UCSD-AML1 (cell line): Measurements from ENCODE around the gene SMO.
"Not testable (repeated sequence)": the region's sequence is repeated elsewhere in the genome, so short reads cannot be mapped to it uniquely, and the experiment has no call there.

Experiments
- DNase-seq: peaks from one replicate; lab custom pipeline; 2025; ENCODE audit not compliant: unreplicated experiment; lab: John Stamatoyannopoulos, UW

Gene SMO

GRCh38 chr7:129208667-129209066 is 20.2 kb downstream of the SMO start:
- no peak for DNase-seq

- no peak for DNase-seq
Measured at GRCh38 chr7:129209067-129209926, 20.9 kb downstream of the SMO start.

GRCh38 chr7:129210256-129210988 is 22.0 kb downstream of the SMO start:
- peak; percentile 48 for DNase-seq

GRCh38 chr7:129210989-129211312 is 22.5 kb downstream of the SMO start:
- DNase-seq: no peak

GRCh38 chr7:129212126-129212525 is 23.7 kb downstream of the SMO start:
- DNase-seq: no peak

GRCh38 chr7:129212596-129212995 is 24.2 kb downstream of the SMO start:
- no peak for DNase-seq

- DNase-seq: no peak
Measured at GRCh38 chr7:129213828-129214227, 25.4 kb downstream of the SMO start.

GRCh38 chr7:129215691-129216090 is 27.3 kb downstream of the SMO start:
- not testable (repeated sequence) for DNase-seq

- not testable (repeated sequence) for DNase-seq
Measured at GRCh38 chr7:129216101-129216715, 27.8 kb downstream of the SMO start.

- not testable (repeated sequence) for DNase-seq
Measured at GRCh38 chr7:129216821-129217416, 28.5 kb downstream of the SMO start.

- DNase-seq: peak; percentile 47
Measured at GRCh38 chr7:129218514-129219062, 30.2 kb downstream of the SMO start.

- not testable (repeated sequence) for DNase-seq
Measured at GRCh38 chr7:129219166-129219565, 30.7 kb downstream of the SMO start.

GRCh38 chr7:129222064-129222463 is 33.6 kb downstream of the SMO start:
- no peak for DNase-seq

- peak; percentile 93 for DNase-seq
Measured at GRCh38 chr7:129224251-129225205, 36.1 kb downstream of the SMO start, which contains the start of gene AHCYL2. Gene AHCYL2, plus strand, starts transcription at chr7:129225030.

- DNase-seq: peak; percentile 43
Measured at GRCh38 chr7:129225206-129225930, 36.9 kb downstream of the SMO start.

- DNase-seq: no peak
Measured at GRCh38 chr7:129225931-129226572, 37.6 kb downstream of the SMO start.

- DNase-seq: no peak
Measured at GRCh38 chr7:129227646-129228578, 39.5 kb downstream of the SMO start.

- no peak for DNase-seq
Measured at GRCh38 chr7:129228633-129229032, 40.2 kb downstream of the SMO start.
